Activated naive CD4-positive, alpha-beta T cell treated with anti-CD3 and anti-CD28 coated beads, Interleukin-2, amount 50 U/mL, for 72 hours (primary cell): ENCODE measurements around the gene RAB11FIP5. TPM values are rescaled to one million over a fixed set of nuclear protein-coding genes. Genes with fewer than 3 reads are reported as not detected.
A peak's percentile ranks its signal among the peaks of the same experiment; 100 is the strongest.

Source experiments
- ATAC-seq, 2 donors: fragments of 150-1000 bp; cut with Tn5 transposase; 2 replicates each; pipeline ENCODE4 v1.10.0; 2021; ENCODE audit warnings: mild to moderate bottlenecking in 2 of 2, moderate library complexity in 2 of 2
- DNase-seq, 2 donors: peaks; one replicate each; pipeline ENCODE4 v3.0.0; 2021 to 2022; ENCODE audit warnings: low spot score in 2 of 2
- H3K27ac Mint-ChIP-seq, 2 donors: one replicate each; pipeline ENCODE4 v1.8.0; 2022; ENCODE audit warnings: mild to moderate bottlenecking in 2 of 2, mixed read lengths in 2 of 2
- H3K36me3 Mint-ChIP-seq, 2 donors: one replicate each; pipeline ENCODE4 v1.8.0; 2022; ENCODE audit warnings: mixed read lengths in 2 of 2
- H3K9me3 Mint-ChIP-seq, 2 donors: one replicate each; pipeline ENCODE4 v1.8.0; 2022; ENCODE audit warnings: mixed read lengths in 2 of 2
- total RNA-seq, 2 donors: library from RNA; stranded (reverse); gene quantifications; one replicate each; pipeline ENCODE4 v1.2.3, GENCODE V29; 2022

RAB11FIP5 gene
- total RNA-seq, 2 donors from 2014 or later, result 8.3 to 27.9 TPM

DNA sequence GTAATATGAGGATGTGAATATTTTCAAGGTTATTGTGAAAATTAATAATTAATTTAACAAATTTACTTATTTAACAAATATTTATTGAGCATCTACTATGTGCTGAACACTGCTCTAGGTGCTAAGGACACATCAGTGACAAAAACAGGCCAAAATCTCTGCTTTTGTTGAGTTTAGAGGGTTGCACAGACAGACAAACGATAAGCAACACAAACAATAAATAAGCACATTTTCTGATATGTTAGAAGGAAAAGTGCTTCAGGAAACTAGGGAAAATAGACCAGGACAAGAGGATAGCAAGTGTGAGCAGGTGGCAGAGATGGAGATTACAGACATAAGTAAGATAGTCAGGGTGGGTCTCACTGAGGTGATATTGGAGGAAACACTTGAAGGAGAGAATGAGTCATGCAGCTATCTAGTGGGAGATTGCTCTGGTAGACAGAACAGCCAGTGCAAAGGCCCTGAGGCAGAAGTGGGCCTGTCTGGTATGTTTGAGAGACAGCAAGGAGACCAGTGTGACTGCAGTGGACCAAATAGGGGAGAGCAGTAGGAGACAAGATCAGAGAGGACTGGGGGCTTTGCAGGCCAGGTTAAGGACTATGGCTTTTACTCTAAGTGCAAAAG, 79.5 kb downstream of the RAB11FIP5 start:
- DNase-seq (no peak), ATAC-seq (no peak)
- Mint-ChIP-seq H3K36me3 (no peaks in the 10 kb centered on the region), H3K9me3 (no peaks in the 10 kb centered on the region), H3K27ac (peak overlapping the region in 1 of 2 donors; percentile 31)

DNA sequence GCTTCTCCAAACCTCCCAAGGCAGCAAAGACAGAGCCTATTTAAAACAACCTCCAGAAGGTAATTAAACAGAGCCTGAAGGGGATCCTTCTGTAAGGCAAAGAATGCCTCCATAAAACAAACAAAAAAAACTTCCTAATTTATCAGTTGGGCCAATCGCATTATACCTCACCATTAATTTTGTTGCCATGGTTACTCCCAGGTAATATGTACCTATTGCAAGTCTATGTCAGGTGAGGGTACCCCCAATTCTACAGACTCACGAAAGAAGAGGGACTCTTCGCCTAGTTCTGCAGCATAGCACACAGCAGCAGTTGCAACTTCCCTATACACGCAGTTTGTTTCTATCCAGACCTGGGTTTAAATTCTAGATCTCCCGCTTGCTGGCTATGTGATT, 80.0 kb downstream of the RAB11FIP5 start:
- H3K9me3 Mint-ChIP-seq, result no peaks in the 10 kb centered on the region
- ATAC-seq, result no peak
- DNase-seq, result no peak
- H3K27ac Mint-ChIP-seq, result no peak overlapping the region
- no peaks in the 10 kb centered on the region for H3K36me3 Mint-ChIP-seq

DNA sequence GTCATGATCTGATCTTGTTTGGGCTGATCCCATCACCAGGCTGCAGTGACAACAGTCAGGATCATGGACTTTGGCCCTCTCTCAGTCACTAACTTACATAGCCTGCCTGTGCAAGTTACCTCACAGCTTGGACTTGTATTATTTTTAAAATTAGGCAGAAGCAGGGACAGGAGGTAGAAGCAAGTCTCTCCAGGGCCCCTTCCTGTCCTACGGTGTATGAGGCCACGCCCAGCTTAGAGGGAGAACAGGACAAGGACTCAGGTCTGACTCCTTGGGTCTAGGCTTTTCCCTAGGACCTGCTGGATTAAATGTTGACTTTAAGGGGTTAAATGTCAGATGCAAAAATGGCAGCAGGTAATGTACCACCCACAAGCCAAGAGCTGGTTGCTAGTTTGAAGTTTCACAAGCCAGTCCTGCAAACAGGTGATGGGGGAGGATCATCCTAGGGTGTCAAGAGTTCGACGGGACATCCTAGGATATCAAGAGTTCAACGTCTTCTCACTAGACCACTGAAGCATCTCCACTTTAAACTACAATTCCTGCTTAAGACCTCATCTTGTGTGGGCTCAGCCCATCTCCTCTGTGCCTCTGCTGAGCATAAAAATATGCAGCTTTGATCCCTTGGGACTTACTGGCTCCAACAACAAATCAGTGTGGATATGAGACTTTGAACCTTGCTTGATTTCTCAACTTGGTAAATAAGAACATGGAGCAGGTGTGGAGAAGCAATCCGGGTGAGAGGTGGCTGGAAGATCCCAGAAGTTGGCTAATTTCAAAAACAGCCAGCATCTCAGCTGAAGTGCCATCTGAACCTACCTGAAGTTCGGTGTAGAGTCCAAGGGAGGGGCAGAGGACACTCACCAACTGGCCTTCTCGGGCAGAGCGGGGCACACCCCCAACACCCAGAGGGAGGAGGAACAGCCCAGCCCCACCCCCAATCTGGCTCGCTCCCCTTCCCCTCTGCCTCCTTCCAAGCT, 80.7 kb downstream of the RAB11FIP5 start:
- no peak overlapping the region for H3K27ac Mint-ChIP-seq
- DNase-seq, result no peak
- no peaks in the 10 kb centered on the region for H3K36me3 Mint-ChIP-seq
- no peaks in the 10 kb centered on the region for H3K9me3 Mint-ChIP-seq
- ATAC-seq, result no peak

DNA sequence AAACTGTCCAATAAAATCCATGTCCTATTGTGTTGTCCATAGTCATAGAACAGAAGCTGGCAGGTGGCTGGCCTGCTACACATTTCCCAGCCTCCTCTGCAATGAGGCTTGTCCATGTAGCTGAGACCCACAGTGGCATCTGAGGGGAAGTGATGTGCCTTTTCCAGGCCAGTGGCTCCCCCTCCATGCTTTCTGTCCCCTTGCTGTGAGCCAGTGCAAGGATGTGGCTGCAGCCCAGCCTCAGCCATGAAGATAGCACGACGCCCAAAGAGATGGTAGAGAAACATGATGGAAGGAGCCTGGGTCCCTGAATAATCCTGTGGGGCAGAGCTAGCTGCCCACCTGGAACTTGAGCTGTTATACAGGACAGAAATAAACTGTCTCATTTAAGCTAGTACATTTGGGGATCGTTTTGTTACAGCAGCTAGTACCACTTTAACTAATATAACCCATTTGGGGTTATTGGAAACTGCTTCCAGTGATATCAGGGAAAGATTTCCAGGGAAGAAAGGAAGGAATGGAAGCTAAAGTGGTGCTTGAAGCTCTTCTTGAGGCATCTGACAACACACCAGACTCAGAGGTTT, 81.6 kb downstream of the RAB11FIP5 start:
- no peak overlapping the region for H3K27ac Mint-ChIP-seq
- no peaks in the 10 kb centered on the region for H3K36me3 Mint-ChIP-seq
- ATAC-seq (no peak), DNase-seq (no peak)
- H3K9me3 Mint-ChIP-seq, result no peaks in the 10 kb centered on the region

DNA sequence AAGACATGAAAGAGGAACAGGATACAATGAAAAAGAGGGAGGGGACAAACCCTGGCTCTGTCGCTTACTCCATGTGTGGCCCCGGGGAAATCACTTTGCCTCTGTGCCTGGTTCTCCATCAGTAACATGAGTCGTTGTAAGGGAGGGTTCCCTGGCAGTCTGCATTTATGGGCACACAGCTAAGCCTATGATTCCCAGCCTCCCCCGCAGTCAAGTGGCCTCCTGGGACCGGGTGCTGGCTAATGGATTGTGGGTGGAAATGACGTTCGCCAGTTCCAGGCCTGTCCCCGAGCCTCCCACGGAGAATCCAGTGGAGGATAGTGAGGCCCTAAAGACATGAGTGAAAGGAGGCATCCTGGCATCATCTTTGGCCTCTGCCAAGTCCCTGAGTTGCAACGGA, 83.9 kb downstream of the RAB11FIP5 start:
- no peak for DNase-seq
- no peaks in the 10 kb centered on the region for H3K36me3 Mint-ChIP-seq
- no peaks in the 10 kb centered on the region for H3K9me3 Mint-ChIP-seq
- H3K27ac Mint-ChIP-seq, result no peak overlapping the region
- ATAC-seq, result no peak

DNA sequence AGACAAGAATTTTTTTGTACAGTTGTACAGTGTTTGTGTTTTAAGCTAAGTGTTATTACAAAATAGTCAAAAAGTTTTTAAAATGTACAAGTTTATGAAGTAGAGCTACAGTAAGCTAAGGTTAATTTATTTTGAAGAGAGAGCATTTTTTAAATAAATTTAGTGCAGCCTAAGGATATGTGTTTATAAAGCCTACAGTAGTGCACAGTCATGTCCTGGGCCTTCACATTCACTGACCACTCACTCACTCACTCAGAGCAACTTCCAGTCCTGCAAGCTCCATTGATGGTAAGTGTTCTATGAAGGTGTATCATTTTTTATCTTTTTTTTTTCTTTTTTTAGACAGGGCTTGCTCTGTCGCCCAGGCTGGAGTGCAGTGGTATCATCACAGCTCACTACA, 85.4 kb downstream of the RAB11FIP5 start:
- Mint-ChIP-seq H3K36me3 (no peaks in the 10 kb centered on the region), H3K27ac (no peak overlapping the region), H3K9me3 (no peaks in the 10 kb centered on the region)
- no peak for ATAC-seq
- DNase-seq, result no peak

DNA sequence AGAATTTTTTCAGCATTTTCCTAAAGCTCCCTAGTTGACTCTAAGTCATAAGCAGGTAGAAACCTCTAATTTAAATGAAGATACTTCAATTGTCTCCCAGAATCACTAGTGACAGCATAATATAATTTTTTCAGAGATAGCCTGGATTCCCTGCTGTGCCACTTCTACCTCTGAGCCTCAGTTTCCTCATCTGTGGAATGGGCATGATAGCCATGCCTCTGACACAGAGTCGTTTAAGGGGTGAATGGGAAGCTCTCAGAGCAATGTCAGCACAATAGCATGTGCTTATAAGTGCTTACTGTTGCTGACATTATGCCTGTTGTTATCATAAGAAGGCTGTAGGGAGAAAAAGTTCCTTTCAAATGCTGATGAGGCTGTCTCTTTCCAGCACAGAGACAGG, 89.3 kb downstream of the RAB11FIP5 start:
- no peak overlapping the region for H3K27ac Mint-ChIP-seq
- DNase-seq, result no peak

More for the DNA sequence above, 89.3 kb downstream of the RAB11FIP5 start:
- Mint-ChIP-seq H3K9me3 (no peaks in the 10 kb centered on the region), H3K36me3 (no peaks in the 10 kb centered on the region)
- no peak for ATAC-seq

Other genes with a start within 250 kb of the RAB11FIP5 start
- gene SPR, start 225.5 kb downstream of the RAB11FIP5 start, total RNA-seq, result 1 to 10 TPM; 6.6 to 9.3 TPM
- not detected for gene EMX1, start 195.4 kb downstream of the RAB11FIP5 start, total RNA-seq
- 10 to 100 TPM in 1 of 2 donors, 1 to 10 TPM in 1; 5.2 to 16.0 TPM for gene SFXN5, start 41.2 kb downstream of the RAB11FIP5 start, total RNA-seq
- not detected for gene NOTO, start 89.6 kb upstream of the RAB11FIP5 start, total RNA-seq
- 10 to 100 TPM; 36.0 to 41.1 TPM for gene SMYD5, start 101.3 kb upstream of the RAB11FIP5 start, total RNA-seq
- gene PRADC1, start 120.3 kb upstream of the RAB11FIP5 start, total RNA-seq, result 10 to 100 TPM; 11.5 to 24.7 TPM
- 100 to 1,000 TPM; 417 to 503 TPM for gene CCT7, start 121.4 kb upstream of the RAB11FIP5 start, total RNA-seq
- 10 to 100 TPM; 16.0 to 41.5 TPM for gene FBXO41, start 171.5 kb upstream of the RAB11FIP5 start, total RNA-seq
- under 1 TPM in 1 of 2 donors, not detected in 1; 0.33 TPM for gene EGR4, start 180.6 kb upstream of the RAB11FIP5 start, total RNA-seq